ENCODE results near the gene KIF3B. TPM values are rescaled to one million over a fixed set of nuclear protein-coding genes. Genes with fewer than 3 reads are reported as not detected.

The KIF3B gene
- total and polyA plus RNA-seq, 12 donors, result 8.4 to 62.1 (median 28.6) TPM

DNA sequence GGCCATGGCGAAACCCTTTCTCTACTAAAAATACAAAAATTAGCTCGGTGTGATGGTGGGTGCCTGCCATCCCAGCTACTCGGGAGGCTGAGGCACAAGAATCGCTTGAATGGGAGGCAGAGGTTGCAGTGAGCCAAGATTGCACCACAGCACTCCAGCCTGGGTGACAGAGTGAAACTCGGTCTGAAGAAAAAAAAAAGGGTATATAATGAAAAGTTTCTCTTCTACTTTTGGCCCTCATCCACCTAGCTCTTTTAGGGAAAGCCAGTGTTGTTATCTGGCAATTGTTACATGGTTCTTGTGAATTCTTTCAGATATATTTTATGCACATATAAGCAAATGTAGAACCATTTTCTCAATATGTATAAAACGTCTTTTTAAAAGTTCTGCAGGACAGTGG is 19.0 kb downstream of the KIF3B start:
- H3K36me3 ChIP-seq (replicated peaks in 1 of 2), result no peaks in the 10 kb centered on the region
- H3K27ac ChIP-seq, result no peak overlapping the region
- intact Hi-C loops (cut with DNase I), result no loop called here
- DNase-seq, result no peak
- WGBS, 4 donors, result 65 to 76% (median 72%) methylated on average over 6 of the region's 6 CpGs
- no peak overlapping the region for H3K4me3 ChIP-seq
- H3K27me3 ChIP-seq, result no peaks in the 10 kb centered on the region
- TF ChIP-seq, protein P1, sequence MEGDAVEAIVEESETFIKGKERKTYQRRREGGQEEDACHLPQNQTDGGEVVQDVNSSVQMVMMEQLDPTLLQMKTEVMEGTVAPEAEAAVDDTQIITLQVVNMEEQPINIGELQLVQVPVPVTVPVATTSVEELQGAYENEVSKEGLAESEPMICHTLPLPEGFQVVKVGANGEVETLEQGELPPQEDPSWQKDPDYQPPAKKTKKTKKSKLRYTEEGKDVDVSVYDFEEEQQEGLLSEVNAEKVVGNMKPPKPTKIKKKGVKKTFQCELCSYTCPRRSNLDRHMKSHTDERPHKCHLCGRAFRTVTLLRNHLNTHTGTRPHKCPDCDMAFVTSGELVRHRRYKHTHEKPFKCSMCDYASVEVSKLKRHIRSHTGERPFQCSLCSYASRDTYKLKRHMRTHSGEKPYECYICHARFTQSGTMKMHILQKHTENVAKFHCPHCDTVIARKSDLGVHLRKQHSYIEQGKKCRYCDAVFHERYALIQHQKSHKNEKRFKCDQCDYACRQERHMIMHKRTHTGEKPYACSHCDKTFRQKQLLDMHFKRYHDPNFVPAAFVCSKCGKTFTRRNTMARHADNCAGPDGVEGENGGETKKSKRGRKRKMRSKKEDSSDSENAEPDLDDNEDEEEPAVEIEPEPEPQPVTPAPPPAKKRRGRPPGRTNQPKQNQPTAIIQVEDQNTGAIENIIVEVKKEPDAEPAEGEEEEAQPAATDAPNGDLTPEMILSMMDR (IDR thresholded peaks at IDR 0.05), result no peak
- TF ChIP-seq POLR2A (IDR thresholded peaks at IDR 0.05), result no peak
- H3K4me1 ChIP-seq (replicated peaks in 1 of 2), result no peaks in the 10 kb centered on the region
- H3K9me3 ChIP-seq (replicated peaks in 1 of 3), result no peaks in the 10 kb centered on the region

DNA sequence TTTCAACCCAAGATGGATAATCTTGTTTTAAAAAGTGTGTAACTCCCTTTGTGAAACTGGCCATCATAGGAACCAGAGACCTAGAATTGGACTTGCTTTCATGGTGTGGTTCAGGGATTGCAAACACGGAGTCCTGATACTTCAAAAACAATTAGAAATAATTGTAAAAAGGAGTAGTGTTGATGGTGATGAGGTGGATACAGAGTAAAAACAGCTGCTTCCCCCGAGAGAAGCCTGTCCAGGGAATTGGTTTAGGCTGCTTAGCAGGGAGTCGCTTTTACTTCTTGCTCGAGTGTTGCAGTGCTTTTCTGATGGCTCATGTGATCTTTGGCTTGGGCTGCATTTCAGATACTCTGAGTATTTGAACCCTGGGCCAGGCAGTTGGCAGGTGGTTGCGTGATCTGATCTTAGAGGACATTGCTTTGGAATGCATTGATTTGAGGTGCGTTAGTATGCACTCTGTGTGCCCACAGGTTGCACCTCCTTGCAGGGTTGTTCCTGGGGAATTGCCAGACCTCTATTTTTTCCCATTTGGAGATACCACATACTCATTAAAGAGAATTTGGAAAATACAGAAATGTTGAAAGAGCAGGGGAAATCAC is 19.5 kb downstream of the KIF3B start:
- no peak for DNase-seq
- H3K4me3 ChIP-seq, result no peak overlapping the region
- H3K4me1 ChIP-seq (replicated peaks in 1 of 2), result peaks cover 0 to 4% of the 10 kb centered on the region in 2 donors
- TF ChIP-seq, protein P1 (IDR thresholded peaks at IDR 0.05), result no peak
- no peak for TF ChIP-seq POLR2A (IDR thresholded peaks at IDR 0.05)
- intact Hi-C loops (cut with DNase I), result no loop called here
- H3K9me3 ChIP-seq (replicated peaks in 1 of 3), result no peaks in the 10 kb centered on the region
- no peak overlapping the region for H3K27ac ChIP-seq
- 80 to 90% (median 86%) methylated on average over 6 of the region's 6 CpGs for WGBS, 4 donors
- H3K36me3 ChIP-seq (replicated peaks in 1 of 2), result no peaks in the 10 kb centered on the region
- H3K27me3 ChIP-seq, result no peaks in the 10 kb centered on the region

DNA sequence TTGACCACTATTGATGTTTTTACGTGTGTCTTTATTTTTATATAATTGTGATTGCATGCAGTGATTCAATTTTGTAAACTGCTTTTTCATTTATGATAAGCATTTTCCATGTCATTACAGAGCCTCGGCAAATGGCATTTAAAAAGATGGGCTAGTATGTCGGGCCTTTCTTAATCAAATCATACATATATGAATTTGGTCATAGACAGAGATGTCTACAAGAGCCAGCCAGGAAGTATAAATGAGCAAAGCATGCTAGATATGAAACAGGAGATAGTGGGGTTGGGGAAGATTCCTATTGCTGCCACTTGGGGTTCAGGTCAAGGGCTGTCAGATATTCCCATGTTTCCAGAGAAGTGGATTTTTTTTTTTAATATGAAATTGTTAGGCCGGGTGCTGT is 20.0 kb downstream of the KIF3B start:
- DNase-seq, result no peak
- Histone ChIP-seq H3K27ac (no peak overlapping the region), H3K9me3 (replicated peaks in 1 of 3) (no peaks in the 10 kb centered on the region), H3K36me3 (replicated peaks in 1 of 2) (no peaks in the 10 kb centered on the region), H3K4me3 (no peak overlapping the region), H3K4me1 (replicated peaks in 1 of 2) (peaks cover 0 to 9% of the 10 kb centered on the region in 2 donors), H3K27me3 (no peaks in the 10 kb centered on the region)
- TF ChIP-seq, protein P1 (IDR thresholded peaks at IDR 0.05), result no peak
- TF ChIP-seq POLR2A (IDR thresholded peaks at IDR 0.05), result no peak
- intact Hi-C loops (cut with DNase I), result no loop called here
- WGBS, 4 donors, result 85 to 88% (median 87%) methylated on average over 4 of the region's 4 CpGs

DNA sequence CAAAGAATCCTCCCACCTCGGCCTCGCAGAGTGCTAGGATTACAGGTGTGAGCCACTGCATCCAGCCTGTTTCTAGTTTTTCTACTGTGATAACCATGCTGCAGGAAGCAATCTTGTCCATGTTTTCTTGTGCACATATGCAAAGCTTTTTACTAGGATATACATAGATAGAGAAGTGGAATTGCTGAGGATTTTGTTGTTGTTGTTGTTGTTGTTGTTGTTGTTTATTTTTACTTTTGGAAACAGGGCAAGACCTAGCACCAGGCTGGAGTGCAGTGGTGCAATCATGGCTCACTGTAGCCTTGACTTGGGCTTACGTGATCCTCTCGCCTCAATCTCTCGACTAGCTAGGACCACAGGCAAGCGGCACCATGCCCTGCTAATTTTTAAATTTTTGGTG is 23.2 kb downstream of the KIF3B start:
- Histone ChIP-seq H3K4me3 (no peak overlapping the region), H3K36me3 (replicated peaks in 1 of 2) (no peaks in the 10 kb centered on the region), H3K9me3 (replicated peaks in 1 of 3) (no peaks in the 10 kb centered on the region), H3K4me1 (replicated peaks in 1 of 2) (peaks cover 0 to 15% of the 10 kb centered on the region in 2 donors), H3K27me3 (no peaks in the 10 kb centered on the region), H3K27ac (no peak overlapping the region)
- intact Hi-C loops (cut with DNase I), result no loop called here
- no peak for TF ChIP-seq POLR2A (IDR thresholded peaks at IDR 0.05)
- TF ChIP-seq, protein P1 (IDR thresholded peaks at IDR 0.05), result no peak
- DNase-seq, result no peak
- 93 to 97% (median 95%) methylated on average over 6 of the region's 6 CpGs for WGBS, 4 donors

Data from adrenal gland (tissue), 12 donors.